ENCODE results near the gene IQSEC1. TPM values are rescaled to one million over a fixed set of nuclear protein-coding genes. Genes with fewer than 3 reads are reported as not detected.
A peak's percentile ranks its signal among the peaks of the same experiment; 100 is the strongest.

The IQSEC1 gene
- total RNA-seq, 2 donors from 2014 or later = 31.2 to 53.5 TPM

- no peak overlapping the region for H3K4me3 Mint-ChIP-seq
- ATAC-seq (replicated peaks in 1 of 2) = no peak
- H3K4me1 Mint-ChIP-seq (ENCODE audit: low read depth) = peaks cover 44% of the 10 kb centered on the region
- H3K9me3 Mint-ChIP-seq = no peaks in the 10 kb centered on the region
- no peak overlapping the region for H3K27ac Mint-ChIP-seq
- no peaks in the 10 kb centered on the region for H3K36me3 Mint-ChIP-seq (ENCODE audit: insufficient read depth in 2 of 2)
- DNase-seq = no peak
- no peaks in the 10 kb centered on the region for H3K27me3 Mint-ChIP-seq (ENCODE audit: low read depth)
Observed at GRCh38 chr3:12969486-12969885, 103.7 kb downstream of the IQSEC1 start.

GRCh38 chr3:12968541-12968940, 104.7 kb downstream of the IQSEC1 start:
- H3K4me1 Mint-ChIP-seq (ENCODE audit: low read depth) = peaks cover 52% of the 10 kb centered on the region

GRCh38 chr3:12967606-12968351, 105.5 kb downstream of the IQSEC1 start:
- Mint-ChIP-seq H3K4me1 (ENCODE audit: low read depth) (peaks cover 55% of the 10 kb centered on the region), H3K4me3 (peak overlapping the region; percentile 74 to 77), H3K9me3 (no peaks in the 10 kb centered on the region), H3K36me3 (ENCODE audit: insufficient read depth in 2 of 2) (no peaks in the 10 kb centered on the region), H3K27me3 (ENCODE audit: low read depth) (no peaks in the 10 kb centered on the region), H3K27ac (no peak overlapping the region)
- ATAC-seq (replicated peaks in 1 of 2) (peak; percentile 84 to 87), DNase-seq (peak; percentile 87 to 90)

More at GRCh38 chr3:12968541-12968940, 104.7 kb downstream of the IQSEC1 start:
- H3K27me3 Mint-ChIP-seq (ENCODE audit: low read depth) = no peaks in the 10 kb centered on the region
- H3K27ac Mint-ChIP-seq = no peak overlapping the region
- H3K9me3 Mint-ChIP-seq = no peaks in the 10 kb centered on the region
- H3K36me3 Mint-ChIP-seq (ENCODE audit: insufficient read depth in 2 of 2) = no peaks in the 10 kb centered on the region
- ATAC-seq (replicated peaks in 1 of 2) (no peak), DNase-seq (no peak)
- H3K4me3 Mint-ChIP-seq = peak overlapping the region; percentile 74 to 77

- ATAC-seq (replicated peaks in 1 of 2) = peak; percentile 5 to 10
- Mint-ChIP-seq H3K4me1 (ENCODE audit: low read depth) (peaks cover 62% of the 10 kb centered on the region), H3K27ac (no peak overlapping the region), H3K27me3 (ENCODE audit: low read depth) (no peaks in the 10 kb centered on the region), H3K9me3 (no peaks in the 10 kb centered on the region), H3K36me3 (ENCODE audit: insufficient read depth in 2 of 2) (peaks cover 0 to 3% of the 10 kb centered on the region in 2 donors), H3K4me3 (peak overlapping the region; percentile 50 to 85)
- DNase-seq = peak; percentile 14 to 25
Observed at GRCh38 chr3:12966847-12967605, 106.2 kb downstream of the IQSEC1 start.

- H3K36me3 Mint-ChIP-seq (ENCODE audit: insufficient read depth in 2 of 2) = peaks cover 0 to 3% of the 10 kb centered on the region in 2 donors
- H3K9me3 Mint-ChIP-seq = no peaks in the 10 kb centered on the region
- no peak for ATAC-seq (replicated peaks in 1 of 2)
- peaks cover 70% of the 10 kb centered on the region for H3K4me1 Mint-ChIP-seq (ENCODE audit: low read depth)
- H3K27ac Mint-ChIP-seq = no peak overlapping the region
- peak; percentile 20 to 22 for DNase-seq
- H3K4me3 Mint-ChIP-seq = peak overlapping the region; percentile 50 to 85
- no peaks in the 10 kb centered on the region for H3K27me3 Mint-ChIP-seq (ENCODE audit: low read depth)
Observed at GRCh38 chr3:12965999-12966846, 107.0 kb downstream of the IQSEC1 start.

GRCh38 chr3:12964711-12965612, 108.3 kb downstream of the IQSEC1 start:
- DNase-seq = no peak
- H3K27ac Mint-ChIP-seq = no peak overlapping the region
- peaks cover 82% of the 10 kb centered on the region for H3K4me1 Mint-ChIP-seq (ENCODE audit: low read depth)
- peaks cover 0 to 3% of the 10 kb centered on the region in 2 donors for H3K36me3 Mint-ChIP-seq (ENCODE audit: insufficient read depth in 2 of 2)
- ATAC-seq (replicated peaks in 1 of 2) = no peak
- H3K4me3 Mint-ChIP-seq = no peak overlapping the region
- no peaks in the 10 kb centered on the region for H3K27me3 Mint-ChIP-seq (ENCODE audit: low read depth)
- no peaks in the 10 kb centered on the region for H3K9me3 Mint-ChIP-seq

GRCh38 chr3:12963922-12964701, 109.1 kb downstream of the IQSEC1 start:
- no peaks in the 10 kb centered on the region for H3K27me3 Mint-ChIP-seq (ENCODE audit: low read depth)
- DNase-seq (no peak), ATAC-seq (replicated peaks in 1 of 2) (no peak)
- no peaks in the 10 kb centered on the region for H3K9me3 Mint-ChIP-seq
- H3K4me3 Mint-ChIP-seq = peak overlapping the region; percentile 27 to 73
- H3K27ac Mint-ChIP-seq = no peak overlapping the region
- H3K36me3 Mint-ChIP-seq (ENCODE audit: insufficient read depth in 2 of 2) = peaks cover 0 to 3% of the 10 kb centered on the region in 2 donors
- H3K4me1 Mint-ChIP-seq (ENCODE audit: low read depth) = peaks cover 89% of the 10 kb centered on the region

GRCh38 chr3:12963231-12963896, 109.9 kb downstream of the IQSEC1 start:
- Mint-ChIP-seq H3K36me3 (ENCODE audit: insufficient read depth in 2 of 2) (peaks cover 0 to 5% of the 10 kb centered on the region in 2 donors), H3K9me3 (no peaks in the 10 kb centered on the region), H3K4me3 (peak overlapping the region; percentile 60 to 73), H3K27ac (peak overlapping the region; percentile 57), H3K4me1 (ENCODE audit: low read depth) (peaks cover 85% of the 10 kb centered on the region), H3K27me3 (ENCODE audit: low read depth) (no peaks in the 10 kb centered on the region)
- ATAC-seq (replicated peaks in 1 of 2) (peak; percentile 39 to 41), DNase-seq (peak; percentile 31)

GRCh38 chr3:12962292-12962691, 110.9 kb downstream of the IQSEC1 start:
- H3K4me3 Mint-ChIP-seq = peak overlapping the region; percentile 60 to 73
- no peaks in the 10 kb centered on the region for H3K27me3 Mint-ChIP-seq (ENCODE audit: low read depth)
- H3K9me3 Mint-ChIP-seq = no peaks in the 10 kb centered on the region
- DNase-seq (no peak), ATAC-seq (replicated peaks in 1 of 2) (no peak)
- H3K36me3 Mint-ChIP-seq (ENCODE audit: insufficient read depth in 2 of 2) = peaks cover 0 to 5% of the 10 kb centered on the region in 2 donors
- H3K4me1 Mint-ChIP-seq (ENCODE audit: low read depth) = peaks cover 87% of the 10 kb centered on the region
- H3K27ac Mint-ChIP-seq = no peak overlapping the region

- Mint-ChIP-seq H3K4me3 (peak overlapping the region in 1 of 2 donors; percentile 3), H3K27me3 (ENCODE audit: low read depth) (no peaks in the 10 kb centered on the region)
Observed at GRCh38 chr3:12961697-12962036, 111.6 kb downstream of the IQSEC1 start.

GRCh38 chr3:12961007-12961696, 112.1 kb downstream of the IQSEC1 start:
- ATAC-seq (replicated peaks in 1 of 2) (no peak), DNase-seq (no peak)
- H3K36me3 Mint-ChIP-seq (ENCODE audit: insufficient read depth in 2 of 2) = peaks cover 0 to 5% of the 10 kb centered on the region in 2 donors
- H3K4me1 Mint-ChIP-seq (ENCODE audit: low read depth) = peaks cover 88% of the 10 kb centered on the region
- no peak overlapping the region for H3K27ac Mint-ChIP-seq
- H3K27me3 Mint-ChIP-seq (ENCODE audit: low read depth) = no peaks in the 10 kb centered on the region
- peak overlapping the region in 1 of 2 donors; percentile 3 for H3K4me3 Mint-ChIP-seq
- H3K9me3 Mint-ChIP-seq = no peaks in the 10 kb centered on the region

More at GRCh38 chr3:12961697-12962036, 111.6 kb downstream of the IQSEC1 start:
- DNase-seq (no peak), ATAC-seq (replicated peaks in 1 of 2) (no peak)
- Mint-ChIP-seq H3K36me3 (ENCODE audit: insufficient read depth in 2 of 2) (peaks cover 0 to 5% of the 10 kb centered on the region in 2 donors), H3K4me1 (ENCODE audit: low read depth) (peaks cover 88% of the 10 kb centered on the region), H3K9me3 (no peaks in the 10 kb centered on the region), H3K27ac (no peak overlapping the region)

All from activated T-cell treated with anti-CD3 and anti-CD28 coated beads, Interleukin-2, amount 50 U/mL, for 72 hours (primary cell).